PFSK-1 (cell line): ENCODE data around the gene GNAO1.

Source experiments
- FOXP2 ChIP-seq: optimal IDR thresholded peaks from 2 replicates; pipeline ENCODE3; 2011; ENCODE audit warnings: borderline replicate concordance, control low read depth, inconsistent platforms; ENCODE audit not compliant: insufficient read depth; ENCODE audit errors: extremely low read length, extremely low read depth
- POLR2AphosphoS5 ChIP-seq: IDR thresholded peaks from 2 replicates; pipeline ENCODE4 v1.6.1; 2012; ENCODE audit warnings: low read depth, mild to moderate bottlenecking, control low read depth, low read length, moderate library complexity
- SIN3A ChIP-seq: IDR thresholded peaks from 2 replicates; pipeline ENCODE4 v1.6.1; 2012; ENCODE audit warnings: mild to moderate bottlenecking, low read length, moderate library complexity, borderline replicate concordance; ENCODE audit not compliant: insufficient read depth
- TAF1 ChIP-seq: IDR thresholded peaks from 2 replicates; pipeline ENCODE4 v1.6.1; 2012; ENCODE audit warnings: low read length, control low read depth, borderline replicate concordance; ENCODE audit not compliant: insufficient read depth
- TF ChIP-seq, protein P1 (sequence below), 2 experiments: IDR thresholded peaks; 2 replicates each; pipeline versions ENCODE4 v1.6.1 to v1.8.0; 2011 to 2012; ENCODE audit warnings: low read depth in 2 of 2, low read length in 2 of 2, control low read depth in 1 of 2, inconsistent platforms in 1 of 2, mild to moderate bottlenecking in 1 of 2, moderate library complexity in 1 of 2; ENCODE audit not compliant: insufficient read depth in 1 of 2

DNA sequence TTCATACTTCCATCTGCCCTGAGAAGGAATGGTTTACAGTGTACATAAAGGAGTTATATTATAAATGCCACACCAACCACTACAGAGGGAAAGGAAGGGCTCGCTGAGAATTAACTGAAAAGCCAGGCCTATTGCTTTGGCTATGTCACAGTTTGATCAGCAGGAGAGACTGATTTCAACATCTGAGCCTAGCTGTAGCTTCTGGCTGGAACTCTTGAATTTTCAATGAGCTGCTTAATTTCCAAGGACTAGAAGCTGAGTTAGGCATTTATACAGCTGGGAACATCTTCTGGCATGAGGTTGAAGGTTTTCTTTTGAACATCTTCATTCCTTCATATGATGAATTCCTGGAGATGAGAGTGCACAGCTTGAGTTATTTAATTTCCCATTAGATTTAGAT lies 47.6 kb upstream of the GNAO1 start:
- TF ChIP-seq POLR2AphosphoS5 (no peak), TAF1 (no peak), SIN3A (no peak), FOXP2 (no peak)
- TF ChIP-seq, protein P1, sequence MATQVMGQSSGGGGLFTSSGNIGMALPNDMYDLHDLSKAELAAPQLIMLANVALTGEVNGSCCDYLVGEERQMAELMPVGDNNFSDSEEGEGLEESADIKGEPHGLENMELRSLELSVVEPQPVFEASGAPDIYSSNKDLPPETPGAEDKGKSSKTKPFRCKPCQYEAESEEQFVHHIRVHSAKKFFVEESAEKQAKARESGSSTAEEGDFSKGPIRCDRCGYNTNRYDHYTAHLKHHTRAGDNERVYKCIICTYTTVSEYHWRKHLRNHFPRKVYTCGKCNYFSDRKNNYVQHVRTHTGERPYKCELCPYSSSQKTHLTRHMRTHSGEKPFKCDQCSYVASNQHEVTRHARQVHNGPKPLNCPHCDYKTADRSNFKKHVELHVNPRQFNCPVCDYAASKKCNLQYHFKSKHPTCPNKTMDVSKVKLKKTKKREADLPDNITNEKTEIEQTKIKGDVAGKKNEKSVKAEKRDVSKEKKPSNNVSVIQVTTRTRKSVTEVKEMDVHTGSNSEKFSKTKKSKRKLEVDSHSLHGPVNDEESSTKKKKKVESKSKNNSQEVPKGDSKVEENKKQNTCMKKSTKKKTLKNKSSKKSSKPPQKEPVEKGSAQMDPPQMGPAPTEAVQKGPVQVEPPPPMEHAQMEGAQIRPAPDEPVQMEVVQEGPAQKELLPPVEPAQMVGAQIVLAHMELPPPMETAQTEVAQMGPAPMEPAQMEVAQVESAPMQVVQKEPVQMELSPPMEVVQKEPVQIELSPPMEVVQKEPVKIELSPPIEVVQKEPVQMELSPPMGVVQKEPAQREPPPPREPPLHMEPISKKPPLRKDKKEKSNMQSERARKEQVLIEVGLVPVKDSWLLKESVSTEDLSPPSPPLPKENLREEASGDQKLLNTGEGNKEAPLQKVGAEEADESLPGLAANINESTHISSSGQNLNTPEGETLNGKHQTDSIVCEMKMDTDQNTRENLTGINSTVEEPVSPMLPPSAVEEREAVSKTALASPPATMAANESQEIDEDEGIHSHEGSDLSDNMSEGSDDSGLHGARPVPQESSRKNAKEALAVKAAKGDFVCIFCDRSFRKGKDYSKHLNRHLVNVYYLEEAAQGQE (IDR thresholded peaks at IDR 0.05; ENCODE audit: insufficient read depth in 1 of 2, low read depth in 2 of 2, low read length in 2 of 2): no peak
